Measurements from ENCODE around the gene CDKN1C.

Gene CDKN1C

GRCh38 chr11:2891326-2892214 lies 6.0 kb upstream of the CDKN1C start:
- Mint-ChIP-seq H3K4me3 (peak overlapping the region; percentile 56), H3K36me3 (ENCODE audit: low read depth) (no peaks in the 10 kb centered on the region), H3K4me1 (peaks cover 35% of the 10 kb centered on the region), H3K27me3 (ENCODE audit: low read depth, poor library complexity) (peaks cover 18% of the 10 kb centered on the region), H3K27ac (peak overlapping the region; percentile 78), H3K9me3 (no peaks in the 10 kb centered on the region)
- no peak for DNase-seq
- TF ChIP-seq CTCF (IDR thresholded peaks at IDR 0.05) = no peak

- DNase-seq = no peak
- Mint-ChIP-seq H3K27me3 (ENCODE audit: low read depth, poor library complexity) (peaks cover 18% of the 10 kb centered on the region), H3K9me3 (no peaks in the 10 kb centered on the region), H3K36me3 (ENCODE audit: low read depth) (no peaks in the 10 kb centered on the region), H3K4me3 (no peak overlapping the region), H3K27ac (no peak overlapping the region), H3K4me1 (peaks cover 38% of the 10 kb centered on the region)
- no peak for TF ChIP-seq CTCF (IDR thresholded peaks at IDR 0.05)
These were observed 5.1 kb upstream of the CDKN1C start for GRCh38 chr11:2890466-2891294.

GRCh38 chr11:2889362-2890273 lies 4.0 kb upstream of the CDKN1C start:
- Mint-ChIP-seq H3K4me3 (no peak overlapping the region), H3K27ac (no peak overlapping the region), H3K27me3 (ENCODE audit: low read depth, poor library complexity) (peaks cover 18% of the 10 kb centered on the region), H3K9me3 (no peaks in the 10 kb centered on the region), H3K4me1 (peaks cover 38% of the 10 kb centered on the region), H3K36me3 (ENCODE audit: low read depth) (no peaks in the 10 kb centered on the region)
- TF ChIP-seq CTCF (IDR thresholded peaks at IDR 0.05) = no peak
- DNase-seq = no peak

- H3K36me3 Mint-ChIP-seq (ENCODE audit: low read depth) = peaks cover 1% of the 10 kb centered on the region
- no peak overlapping the region for H3K27ac Mint-ChIP-seq
- H3K4me1 Mint-ChIP-seq = peaks cover 39% of the 10 kb centered on the region
- TF ChIP-seq CTCF (IDR thresholded peaks at IDR 0.05) = peak; percentile 95
- peaks cover 10% of the 10 kb centered on the region for H3K27me3 Mint-ChIP-seq (ENCODE audit: low read depth, poor library complexity)
- no peaks in the 10 kb centered on the region for H3K9me3 Mint-ChIP-seq
- H3K4me3 Mint-ChIP-seq = no peak overlapping the region
- peak; percentile 97 for DNase-seq
These were observed 2.8 kb upstream of the CDKN1C start for GRCh38 chr11:2888266-2888968.

GRCh38 chr11:2887515-2888195 lies 2.1 kb upstream of the CDKN1C start:
- H3K27me3 Mint-ChIP-seq (ENCODE audit: low read depth, poor library complexity) = peaks cover 14% of the 10 kb centered on the region
- H3K4me1 Mint-ChIP-seq = peaks cover 46% of the 10 kb centered on the region
- H3K27ac Mint-ChIP-seq = no peak overlapping the region
- no peaks in the 10 kb centered on the region for H3K9me3 Mint-ChIP-seq
- H3K4me3 Mint-ChIP-seq = no peak overlapping the region
- TF ChIP-seq CTCF (IDR thresholded peaks at IDR 0.05) = no peak
- DNase-seq = no peak
- peaks cover 9% of the 10 kb centered on the region for H3K36me3 Mint-ChIP-seq (ENCODE audit: low read depth)

Data from nephron progenitor cell (in vitro differentiated cells).